ENCODE measurements around the gene SLC30A2. TPM values are rescaled to one million over a fixed set of nuclear protein-coding genes. Genes with fewer than 3 reads are reported as not detected.

SLC30A2 gene
- total RNA-seq, 1 experiment from 2014 or later = 0.35 TPM

DNA sequence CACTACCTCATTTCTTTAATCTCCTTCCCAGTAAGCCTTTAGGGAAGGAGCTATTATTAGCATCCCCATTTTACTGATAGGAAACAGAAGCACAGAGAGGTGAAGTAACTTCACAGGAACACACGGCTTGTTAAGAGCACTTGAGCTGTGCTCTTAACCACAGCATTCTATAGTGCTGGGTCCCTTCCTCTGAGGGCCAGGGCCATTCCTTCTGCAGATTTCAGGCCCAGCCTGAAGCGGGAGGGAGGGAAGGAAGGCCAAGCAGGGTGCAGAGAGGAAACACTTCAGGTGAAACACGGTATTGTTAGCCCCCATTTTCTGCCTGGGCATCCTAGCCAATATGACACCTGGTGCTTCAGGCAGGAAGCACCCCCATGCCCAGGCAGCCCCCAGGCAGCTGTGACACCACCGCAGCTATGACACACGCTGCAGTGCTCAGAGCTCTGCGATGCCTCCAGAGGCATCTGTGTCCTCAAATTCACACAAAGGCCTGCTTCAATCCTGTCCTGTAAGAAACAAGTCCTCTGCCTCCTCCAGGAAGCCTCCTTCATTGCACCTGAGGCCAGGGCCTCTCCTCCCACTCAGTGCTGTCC, 28.9 kb downstream of the SLC30A2 start:
- Histone ChIP-seq H3K23me2 (ENCODE audit: insufficient read length, low read depth, low read length, poor library complexity, severe bottlenecking) (no peaks in the 10 kb centered on the region), H2BK20ac (ENCODE audit: low read depth, low read length, poor library complexity, severe bottlenecking) (no peak overlapping the region), H3K56ac (ENCODE audit: insufficient read length, low read depth, low read length) (no peak overlapping the region), H3K9me3 (ENCODE audit: control insufficient read depth, low read depth, low read length) (no peaks in the 10 kb centered on the region), H4K8ac (replicated peaks; ENCODE audit: insufficient read length, low read depth, low read length) (no peak overlapping the region), H3K23ac (ENCODE audit: insufficient read length, low read depth, low read length) (no peak overlapping the region), H3K4me2 (ENCODE audit: insufficient read depth, insufficient read length, low read length) (no peak overlapping the region), H2BK15ac (ENCODE audit: low read depth, low read length) (no peak overlapping the region), H2AK5ac (ENCODE audit: insufficient read length, low read length) (no peak overlapping the region), H4K20me1 (ENCODE audit: control insufficient read depth, insufficient read depth, insufficient read length) (no peaks in the 10 kb centered on the region), H3K79me1 (ENCODE audit: insufficient read depth, low read depth, low read length, poor library complexity, severe bottlenecking) (no peaks in the 10 kb centered on the region), H3K27ac (ENCODE audit: insufficient read length, low read depth, low read length) (no peak overlapping the region), H2BK5ac (ENCODE audit: insufficient read length, low read length) (no peak overlapping the region), H3K14ac (ENCODE audit: insufficient read depth, low read length) (no peak overlapping the region), H2AFZ (ENCODE audit: low read length) (no peak overlapping the region), H4K5ac (ENCODE audit: insufficient read length, low read depth, low read length) (no peak overlapping the region), H3K9ac (ENCODE audit: extremely low read depth, insufficient read length, low read length) (no peak overlapping the region), H4K91ac (ENCODE audit: insufficient read length, low read depth, low read length) (no peak overlapping the region), H3T11ph (ENCODE audit: low read length) (no peak overlapping the region), H2BK120ac (ENCODE audit: low read depth, low read length, poor library complexity, severe bottlenecking) (no peak overlapping the region), H3K4me1 (ENCODE audit: insufficient read depth, low read length) (no peaks in the 10 kb centered on the region), H3K18ac (ENCODE audit: insufficient read length, low read depth, low read length) (no peak overlapping the region), H3K79me2 (ENCODE audit: insufficient read depth, low read length) (no peaks in the 10 kb centered on the region), H3K4ac (ENCODE audit: low read depth, low read length) (no peak overlapping the region), H3K27me3 (ENCODE audit: insufficient read depth, low read length) (no peaks in the 10 kb centered on the region), H2BK12ac (ENCODE audit: insufficient read length, low read depth, low read length) (no peak overlapping the region)
- no CpG with 5 or more reads among the region's 6 CpGs for WGBS (ENCODE audit: extremely low coverage, insufficient read length, low lambda C conversion rate)
- Mint-ChIP-seq H3K36me3 (ENCODE audit: insufficient read depth in 1 of 3, low read depth in 3 of 3) (no peaks in the 10 kb centered on the region), H3K27ac (no peak overlapping the region; a peak in 1 of 7 replicates), H3K4me3 (no peak overlapping the region), H3K27me3 (ENCODE audit: low read depth) (peaks cover 3% of the 10 kb centered on the region; the same call in 1 of the 2 replicates), H3K9me3 (no peaks in the 10 kb centered on the region), H3K4me1 (peaks cover 14 to 32% of the 10 kb centered on the region in 2 experiments)
- TF ChIP-seq, protein P1, sequence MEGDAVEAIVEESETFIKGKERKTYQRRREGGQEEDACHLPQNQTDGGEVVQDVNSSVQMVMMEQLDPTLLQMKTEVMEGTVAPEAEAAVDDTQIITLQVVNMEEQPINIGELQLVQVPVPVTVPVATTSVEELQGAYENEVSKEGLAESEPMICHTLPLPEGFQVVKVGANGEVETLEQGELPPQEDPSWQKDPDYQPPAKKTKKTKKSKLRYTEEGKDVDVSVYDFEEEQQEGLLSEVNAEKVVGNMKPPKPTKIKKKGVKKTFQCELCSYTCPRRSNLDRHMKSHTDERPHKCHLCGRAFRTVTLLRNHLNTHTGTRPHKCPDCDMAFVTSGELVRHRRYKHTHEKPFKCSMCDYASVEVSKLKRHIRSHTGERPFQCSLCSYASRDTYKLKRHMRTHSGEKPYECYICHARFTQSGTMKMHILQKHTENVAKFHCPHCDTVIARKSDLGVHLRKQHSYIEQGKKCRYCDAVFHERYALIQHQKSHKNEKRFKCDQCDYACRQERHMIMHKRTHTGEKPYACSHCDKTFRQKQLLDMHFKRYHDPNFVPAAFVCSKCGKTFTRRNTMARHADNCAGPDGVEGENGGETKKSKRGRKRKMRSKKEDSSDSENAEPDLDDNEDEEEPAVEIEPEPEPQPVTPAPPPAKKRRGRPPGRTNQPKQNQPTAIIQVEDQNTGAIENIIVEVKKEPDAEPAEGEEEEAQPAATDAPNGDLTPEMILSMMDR (conservative IDR thresholded peaks at IDR 0.05) = no peak
- DNase-seq = peak; percentile 46
